CD4-positive, alpha-beta T cell treated with Interleukin-4 for 4 hours (primary cell): ENCODE measurements around the gene EPC1.
"Not testable (repeated sequence)": the region's sequence is repeated elsewhere in the genome, so short reads cannot be mapped to it uniquely, and the experiment has no call there.

Source experiments
- DNase-seq: peaks from one replicate; pipeline ENCODE4 v3.0.0-alpha.2; 2020

The EPC1 gene

DNA sequence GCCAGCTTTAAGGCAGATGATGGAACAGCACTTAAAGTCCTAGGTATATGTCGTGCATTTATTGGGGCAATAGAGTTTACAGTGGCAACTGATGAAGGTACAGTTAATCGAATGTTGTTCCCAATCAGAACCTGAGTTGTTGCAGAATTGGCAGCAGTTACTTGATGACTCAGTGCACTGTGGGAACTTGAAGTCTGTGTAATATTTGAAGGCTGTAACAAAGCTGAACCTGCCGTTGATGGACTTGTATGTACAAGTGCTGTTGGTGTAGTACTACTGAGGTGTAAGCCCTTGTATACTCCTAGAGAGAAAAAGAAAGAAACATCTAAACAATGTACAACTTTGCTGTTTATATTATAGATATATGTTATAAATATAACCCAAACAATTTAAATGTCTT, 75.3 kb downstream of the EPC1 start:
- no peak for DNase-seq

DNA sequence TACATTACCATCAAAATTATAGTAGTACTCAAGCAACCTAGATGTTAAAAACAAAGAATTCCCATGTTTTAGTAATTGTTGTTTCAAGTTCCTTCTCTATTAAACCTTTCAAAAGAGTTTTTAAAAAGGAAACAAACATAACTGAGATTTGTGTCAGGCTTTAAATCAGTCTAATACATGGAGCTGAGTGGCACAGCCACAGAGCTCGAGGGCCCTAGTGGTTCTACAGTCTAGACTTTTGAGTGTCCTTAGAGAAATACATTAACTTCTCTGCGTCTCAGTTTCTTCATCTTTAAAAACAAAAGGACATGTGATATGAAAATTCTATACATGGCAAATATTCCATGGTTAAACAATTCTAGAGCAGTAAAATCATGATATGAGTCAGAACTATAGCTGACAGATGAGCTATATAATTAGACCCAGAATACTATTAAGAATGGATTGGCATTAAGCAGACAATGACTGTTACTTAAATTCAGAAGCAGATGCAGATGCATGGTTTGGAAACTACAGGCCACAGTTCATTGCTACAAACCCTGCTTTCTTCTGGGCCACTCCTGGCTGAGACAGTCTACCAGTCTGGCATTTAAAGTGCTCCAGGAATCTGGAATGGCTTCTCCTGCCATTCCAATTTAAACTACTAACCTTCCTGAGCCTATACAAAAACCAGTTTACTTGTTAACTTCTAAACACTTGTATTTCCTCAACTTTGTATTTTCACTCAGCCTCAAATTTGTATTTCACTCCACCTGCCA, 77.4 kb downstream of the EPC1 start:
- DNase-seq = no peak

DNA sequence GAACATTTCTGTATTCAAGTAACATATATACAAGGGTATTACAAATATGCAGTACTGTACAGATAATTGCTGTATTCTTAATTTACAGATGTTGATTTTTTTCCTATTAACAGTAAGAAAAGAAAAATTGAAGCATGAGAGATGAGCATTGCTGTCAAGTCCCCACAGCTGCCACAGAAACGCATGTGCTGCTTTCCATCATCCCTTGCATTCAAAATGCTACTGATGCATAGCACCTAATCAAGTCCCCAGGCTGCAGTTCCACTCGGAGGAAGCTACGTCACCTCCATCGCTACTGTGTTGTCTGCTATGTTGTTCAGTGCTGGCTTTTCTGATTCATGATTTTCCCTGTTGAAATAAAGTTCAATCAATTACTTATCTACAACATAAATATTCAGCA, 78.2 kb downstream of the EPC1 start:
- DNase-seq = no peak

DNA sequence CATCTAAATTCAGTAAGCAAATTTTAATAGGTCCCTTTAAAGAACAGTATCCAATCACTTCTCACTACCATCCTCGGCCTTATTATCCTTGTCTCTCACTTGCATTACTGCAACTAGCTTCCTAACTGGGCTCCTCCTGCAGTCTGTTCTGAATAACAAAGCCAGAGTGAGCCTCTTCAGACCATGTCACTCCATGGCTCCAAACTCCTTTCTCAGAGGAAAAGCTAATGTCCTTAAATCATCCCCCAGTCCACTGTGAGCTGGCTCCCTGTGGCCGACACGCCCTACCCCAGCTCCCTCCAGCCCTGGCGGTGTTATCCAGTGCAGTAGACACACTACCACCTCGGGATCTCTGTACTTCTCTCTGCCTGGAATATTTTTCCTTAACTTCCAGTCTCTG, 80.0 kb downstream of the EPC1 start:
- DNase-seq = no peak

DNA sequence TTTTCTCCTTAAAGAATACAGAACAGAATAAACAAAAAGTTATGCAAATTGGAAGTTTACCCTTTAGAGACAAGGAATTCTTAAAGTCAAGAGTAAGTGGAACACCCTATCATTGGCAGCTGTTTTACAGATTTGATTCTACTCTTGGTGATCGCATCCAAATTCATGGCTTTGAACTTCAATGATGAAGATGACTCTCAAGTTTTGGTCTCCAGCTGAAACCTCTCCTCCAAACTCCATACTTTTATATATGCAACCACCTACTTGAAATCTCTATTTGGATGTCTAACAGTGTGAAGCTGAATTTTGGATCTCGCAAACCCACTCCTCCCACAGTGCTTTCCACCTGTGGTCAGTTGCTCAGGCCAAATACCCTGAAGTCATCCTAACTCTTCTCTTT, 80.4 kb downstream of the EPC1 start:
- no peak for DNase-seq

DNA sequence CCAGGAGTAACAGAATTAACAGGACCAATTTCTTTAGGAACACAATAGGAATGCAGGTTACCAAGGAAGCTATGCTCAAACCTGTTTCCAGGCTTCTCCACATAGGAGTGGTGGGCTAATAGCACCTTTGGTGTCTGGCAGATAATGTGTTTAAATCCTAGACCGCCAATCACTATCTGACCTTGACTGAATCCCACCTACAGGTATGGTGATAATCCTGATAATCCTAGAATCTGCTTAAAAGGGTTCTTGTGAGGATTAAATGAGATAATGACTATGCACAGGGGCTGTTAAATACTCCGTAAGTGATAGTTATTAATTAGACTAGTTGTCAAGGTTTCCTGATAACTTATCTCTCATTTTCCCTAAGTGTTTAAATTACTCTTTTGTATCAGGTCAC, 81.2 kb downstream of the EPC1 start:
- no peak for DNase-seq

DNA sequence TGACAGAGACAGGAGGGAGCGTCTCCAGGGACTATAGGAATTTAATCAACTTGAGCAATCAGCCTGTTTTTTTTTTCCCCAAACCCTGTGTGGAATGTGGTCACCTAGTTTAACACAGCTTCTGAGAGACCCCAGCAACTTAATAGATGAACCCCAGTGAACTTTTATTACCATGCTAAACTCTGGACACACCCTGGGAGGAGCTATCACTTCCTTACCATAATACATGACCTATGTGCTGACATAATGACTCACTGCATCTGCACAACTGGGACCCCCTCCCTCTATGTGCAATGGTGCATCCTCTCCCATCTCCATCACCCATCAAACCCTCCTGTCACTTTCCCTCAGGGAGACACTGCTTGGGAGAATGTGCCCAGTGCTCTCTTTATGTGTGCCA, 83.7 kb downstream of the EPC1 start:
- no peak for DNase-seq

DNA sequence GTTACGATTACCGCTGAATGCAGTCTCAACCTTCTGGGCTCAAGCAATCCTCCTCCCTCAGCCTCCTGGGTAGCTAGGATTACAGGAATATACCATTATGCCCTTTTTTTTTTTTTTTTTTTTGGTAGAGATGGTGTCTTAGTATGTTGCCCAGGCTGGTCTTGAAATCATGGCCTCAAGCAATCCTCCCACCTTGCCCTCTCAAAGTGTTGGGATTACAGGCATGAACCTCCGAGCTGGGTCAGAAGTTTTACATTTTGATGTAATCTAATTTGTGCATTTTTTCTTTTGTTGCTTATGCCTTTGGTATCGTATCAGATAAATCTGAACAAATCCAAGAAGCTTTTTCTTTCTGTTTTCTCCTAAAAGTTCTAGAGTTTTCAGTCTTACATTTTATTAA, 87.4 kb downstream of the EPC1 start:
- no peak for DNase-seq

DNA sequence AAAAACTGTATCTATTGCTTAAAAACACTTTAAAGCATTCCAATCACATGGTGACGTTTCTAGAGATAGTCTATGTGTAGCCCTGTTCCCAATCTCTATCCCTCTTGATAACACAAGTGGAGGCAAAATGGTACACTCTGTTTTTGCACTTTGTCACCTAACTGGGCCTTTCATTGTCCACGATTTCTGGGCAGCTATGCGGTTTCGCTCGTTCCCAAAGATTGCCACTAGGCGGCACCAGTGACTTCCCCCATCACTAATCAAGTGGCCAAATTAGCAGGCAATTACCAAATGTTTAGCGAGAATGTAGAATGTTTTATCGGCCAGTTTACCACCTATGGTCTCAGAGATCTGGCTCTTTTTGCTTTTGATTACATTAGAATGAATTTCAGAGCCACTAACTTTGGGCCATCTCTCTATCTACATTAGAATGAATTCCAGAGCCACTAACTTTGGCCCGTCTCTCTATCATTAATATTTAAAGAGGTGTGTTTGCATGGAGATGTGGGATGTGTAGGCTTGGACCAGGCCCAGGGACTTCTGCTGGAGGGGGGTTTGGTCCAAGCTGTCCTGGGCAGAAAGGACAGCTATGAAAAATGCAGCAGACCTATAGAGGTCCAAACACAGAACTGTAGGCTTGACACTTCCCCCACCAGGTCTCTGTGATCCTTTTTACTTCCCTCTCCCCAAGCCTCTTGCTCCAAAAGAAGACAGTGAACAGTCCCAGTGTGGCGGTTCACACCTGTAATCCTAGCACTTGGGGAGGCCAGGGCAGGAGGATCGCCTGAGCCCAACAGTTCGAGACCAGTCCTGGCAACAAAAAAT, 90.1 kb downstream of the EPC1 start:
- peak; percentile 78 for DNase-seq

DNA sequence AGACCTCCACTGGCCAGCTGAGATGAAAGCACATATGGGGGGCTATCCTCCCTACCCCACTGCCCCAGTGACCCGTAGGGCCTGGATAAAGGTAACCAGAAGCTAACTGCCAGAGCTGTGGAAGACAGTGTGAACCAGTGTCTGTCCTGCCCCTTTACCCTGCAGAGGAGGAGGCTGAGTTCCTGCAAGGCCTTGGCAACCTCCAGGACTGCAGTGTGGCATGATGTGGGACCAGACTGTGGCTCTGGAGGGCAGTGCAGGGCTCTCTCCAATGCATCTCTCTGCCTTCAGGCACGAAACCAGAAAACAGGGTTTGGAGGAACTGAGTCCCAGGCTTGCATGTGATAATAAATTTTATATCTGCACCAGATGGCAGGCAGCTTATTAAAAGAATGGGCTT, 93.1 kb downstream of the EPC1 start:
- no peak for DNase-seq

DNA sequence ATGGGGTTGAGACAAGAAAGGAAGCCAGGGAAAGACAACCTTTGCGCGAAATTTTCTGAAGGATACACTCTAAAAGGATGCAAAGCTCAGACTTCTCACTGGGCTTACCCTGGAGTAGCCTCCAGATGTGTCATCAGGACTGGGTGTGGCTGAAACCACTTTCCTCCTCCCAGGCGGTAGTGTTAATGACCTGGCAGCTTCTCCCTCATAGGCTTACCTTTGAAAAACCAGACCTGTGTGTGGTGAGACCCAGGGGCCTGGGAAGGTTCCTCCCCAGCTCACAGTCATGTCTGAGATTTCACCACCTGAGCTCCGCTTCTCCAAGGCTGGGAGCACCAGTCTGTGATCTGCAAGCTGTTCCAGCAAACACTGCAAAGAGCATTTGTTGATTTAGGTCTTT, 93.7 kb downstream of the EPC1 start:
- no peak for DNase-seq

DNA sequence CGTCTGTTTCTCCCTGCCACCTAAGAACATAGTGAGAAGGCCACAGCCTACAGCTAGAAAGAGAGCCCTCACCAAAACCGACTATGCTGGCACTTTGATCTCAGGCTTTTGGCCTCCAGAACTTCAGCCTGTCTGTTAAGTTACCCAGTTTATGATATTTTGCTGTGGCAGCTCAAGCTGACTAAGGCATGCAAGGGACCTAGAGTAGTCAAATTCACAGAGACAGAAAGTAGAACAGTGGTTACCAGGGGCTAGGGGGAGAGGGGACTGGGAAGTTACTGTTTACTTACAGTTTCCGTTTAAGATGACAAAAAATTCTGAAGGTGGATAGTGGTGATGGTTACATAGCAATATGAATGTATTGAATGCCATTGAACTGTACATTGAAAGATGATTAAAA, 96.5 kb downstream of the EPC1 start:
- not testable (repeated sequence) for DNase-seq

DNA sequence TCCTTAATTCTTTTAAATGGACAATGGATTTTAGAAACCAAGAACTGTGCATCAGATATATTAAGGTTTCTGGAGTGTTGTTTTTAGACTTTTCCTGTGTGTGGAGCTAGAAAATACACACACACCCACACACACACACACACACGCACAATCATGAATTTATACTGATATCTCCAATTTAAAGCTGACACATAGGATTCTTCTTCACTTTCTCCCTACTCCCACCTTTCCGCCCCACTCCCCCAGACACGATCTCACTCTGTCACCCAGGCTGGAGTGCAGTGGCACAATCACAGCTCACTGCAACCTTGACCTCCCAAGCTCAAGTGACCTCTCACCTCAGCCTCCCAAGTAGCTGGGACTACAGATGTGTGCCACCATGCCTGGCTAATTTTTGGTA, 100.3 kb downstream of the EPC1 start:
- DNase-seq = no peak

DNA sequence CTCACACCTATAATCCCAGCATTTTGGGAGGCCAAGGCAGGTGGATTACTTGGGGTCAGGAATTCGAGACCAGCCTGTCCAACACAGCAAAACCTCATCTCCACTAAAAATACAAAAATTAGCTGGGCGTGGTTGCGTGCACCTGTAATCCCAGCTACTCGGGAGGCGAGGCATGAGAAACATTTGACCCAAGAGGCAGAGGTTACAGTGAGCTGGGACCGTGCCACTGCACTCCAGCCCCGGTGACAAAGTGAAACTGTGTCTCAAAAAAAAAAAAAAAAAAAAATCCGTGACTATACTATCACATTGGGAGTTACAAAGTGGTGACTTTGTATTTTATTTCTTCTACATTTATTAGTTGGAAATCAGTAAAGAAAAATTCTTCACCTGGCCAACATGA, 101.2 kb downstream of the EPC1 start:
- no peak for DNase-seq

DNA sequence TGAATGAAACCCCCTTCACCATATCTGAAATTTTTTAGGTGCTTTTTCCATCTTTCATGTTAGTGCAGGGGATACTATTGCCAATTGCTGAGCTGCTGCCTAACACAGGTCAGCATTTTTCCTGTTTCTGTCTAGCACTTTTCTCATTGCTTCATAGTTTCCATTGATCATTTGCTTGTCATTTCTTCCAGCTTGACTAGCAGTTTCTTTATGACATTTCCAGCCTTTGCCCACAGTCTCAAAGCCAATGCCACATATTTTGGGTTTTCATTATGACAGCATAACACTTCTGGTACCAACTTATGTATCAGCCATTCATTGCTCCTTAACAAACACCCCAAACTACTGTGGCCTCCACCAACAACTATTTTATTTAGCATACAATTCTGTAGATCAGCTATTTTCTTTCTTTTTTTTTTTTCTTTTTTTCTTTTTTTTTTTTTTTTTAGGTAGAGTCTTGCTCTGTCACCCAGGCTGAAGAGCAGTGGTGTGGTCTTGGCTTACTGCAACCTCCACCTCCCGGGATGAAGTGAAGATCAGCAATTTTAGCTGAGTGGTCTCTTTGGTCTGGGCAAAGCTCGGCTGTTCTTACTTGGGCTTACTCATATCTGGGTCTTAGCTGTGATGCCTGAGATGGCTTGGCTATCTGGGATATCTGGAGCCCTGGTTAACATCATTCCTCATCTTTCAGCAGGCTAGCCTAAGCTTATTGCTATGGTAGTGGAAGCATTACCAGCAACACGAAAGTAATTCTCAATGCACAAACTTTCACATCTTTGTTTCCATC, 102.3 kb downstream of the EPC1 start:
- no peak for DNase-seq

DNA sequence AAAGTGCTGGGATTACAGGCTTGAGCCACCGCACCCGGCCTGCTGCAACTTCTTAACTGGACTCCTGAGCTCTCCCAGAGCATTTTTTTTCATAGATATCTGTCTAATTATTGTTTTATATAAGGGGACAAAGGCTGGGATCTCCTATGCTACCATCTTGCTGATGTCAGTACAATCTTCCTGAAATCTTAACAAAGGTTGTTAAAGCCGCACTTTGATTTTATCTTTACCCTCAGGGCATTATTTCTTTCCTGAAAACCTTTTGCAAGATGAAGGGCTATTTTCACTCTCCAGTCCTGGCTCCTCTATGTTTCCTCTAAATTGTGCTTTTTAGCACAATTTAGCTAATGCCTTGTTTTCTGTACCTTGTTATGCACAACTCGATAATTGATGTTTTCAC, 102.9 kb downstream of the EPC1 start:
- DNase-seq = no peak

DNA sequence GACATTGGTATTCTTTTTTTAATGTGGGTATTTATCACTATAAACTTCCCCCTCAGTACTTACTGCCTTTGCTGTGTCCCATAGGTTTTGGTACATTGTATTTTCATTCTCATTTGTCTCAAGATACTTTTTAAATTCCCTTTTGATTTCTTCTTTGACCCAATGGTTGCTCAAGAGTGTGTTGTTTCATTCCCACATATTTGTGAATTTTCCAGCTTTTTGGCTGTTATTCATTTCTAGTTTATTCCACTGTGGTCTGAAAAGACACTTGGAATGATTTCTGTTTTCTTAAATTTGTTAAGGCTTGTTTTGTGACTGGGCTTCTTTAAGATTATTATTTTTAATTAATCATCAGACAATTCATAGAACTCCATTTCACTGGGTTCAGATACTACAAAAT, 105.0 kb downstream of the EPC1 start:
- no peak for DNase-seq

DNA sequence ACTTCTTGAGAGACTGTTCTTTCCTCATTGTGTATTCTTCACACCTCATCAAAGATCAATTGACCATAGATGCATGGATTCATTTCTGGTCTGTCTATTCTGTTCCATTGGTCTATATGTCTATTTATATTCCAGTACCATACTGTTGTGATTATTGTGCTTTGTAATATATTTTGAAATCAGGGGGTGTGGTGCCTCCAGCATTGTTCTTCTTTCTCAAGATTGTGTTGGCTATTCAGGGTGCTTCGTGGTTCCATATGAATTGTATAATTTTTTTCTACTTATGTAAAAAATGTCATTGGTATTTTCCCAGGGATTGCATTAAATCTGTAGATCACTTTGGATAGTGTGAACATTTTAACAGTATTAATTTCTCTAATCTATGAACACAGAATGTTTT, 106.5 kb downstream of the EPC1 start:
- no peak for DNase-seq

DNA sequence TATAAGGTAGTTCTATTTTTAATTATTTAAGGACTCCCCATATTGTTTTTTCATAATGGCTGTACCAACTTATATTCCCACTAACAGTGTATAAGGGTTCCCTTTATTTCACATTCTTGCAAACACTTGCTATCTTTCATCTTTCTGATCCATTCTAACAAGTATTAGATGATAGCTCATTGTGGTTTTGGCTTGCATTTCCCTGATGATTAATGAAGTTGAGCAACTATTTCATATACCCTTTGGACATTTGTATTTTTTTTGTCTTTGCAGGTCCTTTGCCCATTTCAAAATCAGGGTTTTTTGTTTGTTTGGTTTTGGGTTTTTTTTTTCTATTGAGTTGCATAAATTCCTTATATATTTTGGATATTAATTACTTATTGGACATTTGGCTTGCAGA, 107.2 kb downstream of the EPC1 start:
- DNase-seq = no peak

DNA sequence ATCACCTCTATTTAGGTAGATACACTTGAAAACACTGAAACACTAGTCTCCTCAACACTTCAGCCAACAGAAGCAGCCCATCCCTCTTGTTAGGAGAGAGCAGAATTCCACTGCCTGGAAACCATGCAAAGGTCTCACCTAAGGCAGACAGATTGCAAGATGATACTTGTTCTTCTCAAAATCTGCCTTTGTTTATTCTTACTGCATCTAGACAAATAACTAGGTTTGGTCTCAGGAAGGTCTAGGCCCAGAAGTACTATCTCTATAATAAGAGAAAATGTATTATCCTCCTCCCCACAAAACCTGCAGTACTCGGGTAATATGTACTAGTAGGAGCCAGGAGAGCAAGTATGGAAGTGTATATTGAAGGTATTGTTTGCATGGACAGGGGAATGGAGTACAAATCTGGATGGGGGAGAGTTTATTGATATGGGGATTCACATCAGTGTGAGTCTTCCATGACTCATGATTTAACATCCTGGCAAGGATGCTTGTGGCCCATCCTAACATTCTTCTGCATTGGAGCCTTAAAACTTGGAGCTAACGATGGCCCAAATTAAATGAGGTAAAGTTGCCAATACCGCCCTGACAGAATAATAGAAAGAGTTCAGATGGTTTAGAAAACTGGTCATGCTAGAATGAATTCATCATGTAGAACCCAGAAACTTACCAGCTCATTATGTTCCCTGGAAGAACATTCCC, 109.2 kb downstream of the EPC1 start:
- DNase-seq = no peak

DNA sequence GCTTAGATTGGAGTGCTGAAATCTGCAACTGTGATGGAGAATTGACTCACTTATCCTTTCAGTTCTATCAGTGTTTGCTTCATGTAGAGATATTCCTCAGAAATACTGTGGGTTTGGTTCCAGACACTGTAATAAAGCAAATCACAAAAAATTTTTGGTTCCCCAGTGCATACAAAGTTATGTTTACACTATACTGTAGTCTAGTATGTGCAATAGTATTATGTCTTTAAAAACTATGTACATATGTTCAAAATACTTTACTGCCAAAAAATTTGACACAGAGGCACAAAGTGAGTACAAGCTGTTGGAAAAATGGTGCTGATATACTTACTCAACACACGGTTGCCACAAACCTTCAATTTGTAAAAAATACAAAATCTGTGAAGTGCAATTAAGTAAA, 112.5 kb downstream of the EPC1 start:
- DNase-seq = no peak

DNA sequence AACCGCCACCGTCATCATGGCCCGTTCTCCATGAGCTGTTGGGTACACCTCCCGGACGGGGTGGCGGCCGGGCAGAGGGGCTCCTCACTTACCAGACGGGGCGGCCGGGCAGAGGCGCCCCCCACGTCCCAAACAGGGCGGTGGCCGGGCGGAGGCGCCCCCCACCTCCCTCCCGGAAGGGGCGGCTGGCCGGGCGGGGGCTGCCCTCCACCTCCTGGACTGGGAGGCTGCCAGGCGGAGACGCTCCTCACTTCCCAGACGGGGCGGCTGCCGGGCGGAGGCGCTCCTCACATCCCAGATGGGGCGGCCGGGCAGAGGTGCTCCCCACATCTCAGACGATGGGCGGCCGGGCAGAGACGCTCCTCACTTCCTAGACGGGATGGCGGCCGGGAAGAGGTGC, 113.6 kb downstream of the EPC1 start:
- DNase-seq = not testable (repeated sequence)

DNA sequence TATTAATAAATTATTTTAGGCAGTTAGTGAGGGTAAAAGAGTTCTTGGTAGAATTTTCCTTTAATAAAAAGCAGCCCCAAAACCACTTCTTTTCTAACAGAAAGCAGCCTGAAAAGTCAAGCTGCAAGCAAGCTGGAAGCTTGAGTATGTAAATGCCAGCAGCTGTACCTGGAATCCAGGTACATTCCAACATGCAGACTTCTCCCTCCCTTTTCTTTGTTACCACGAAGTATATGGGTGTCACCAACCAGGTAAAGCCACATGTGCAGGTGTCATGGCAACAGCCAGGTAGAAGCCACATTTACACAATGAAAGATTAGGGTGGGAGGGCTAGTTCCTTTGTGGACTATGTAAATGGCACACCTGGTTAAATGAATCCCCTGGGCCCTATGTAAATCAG, 114.6 kb downstream of the EPC1 start:
- no peak for DNase-seq
